DMS53 (cell line): ENCODE data around the gene EPB41L5.
"Not testable (repeated sequence)": the region's sequence is repeated elsewhere in the genome, so short reads cannot be mapped to it uniquely, and the experiment has no call there.

Source experiments
- DNase-seq: peaks from one replicate; lab custom pipeline; 2025; lab: John Stamatoyannopoulos, UW

The EPB41L5 gene

DNA sequence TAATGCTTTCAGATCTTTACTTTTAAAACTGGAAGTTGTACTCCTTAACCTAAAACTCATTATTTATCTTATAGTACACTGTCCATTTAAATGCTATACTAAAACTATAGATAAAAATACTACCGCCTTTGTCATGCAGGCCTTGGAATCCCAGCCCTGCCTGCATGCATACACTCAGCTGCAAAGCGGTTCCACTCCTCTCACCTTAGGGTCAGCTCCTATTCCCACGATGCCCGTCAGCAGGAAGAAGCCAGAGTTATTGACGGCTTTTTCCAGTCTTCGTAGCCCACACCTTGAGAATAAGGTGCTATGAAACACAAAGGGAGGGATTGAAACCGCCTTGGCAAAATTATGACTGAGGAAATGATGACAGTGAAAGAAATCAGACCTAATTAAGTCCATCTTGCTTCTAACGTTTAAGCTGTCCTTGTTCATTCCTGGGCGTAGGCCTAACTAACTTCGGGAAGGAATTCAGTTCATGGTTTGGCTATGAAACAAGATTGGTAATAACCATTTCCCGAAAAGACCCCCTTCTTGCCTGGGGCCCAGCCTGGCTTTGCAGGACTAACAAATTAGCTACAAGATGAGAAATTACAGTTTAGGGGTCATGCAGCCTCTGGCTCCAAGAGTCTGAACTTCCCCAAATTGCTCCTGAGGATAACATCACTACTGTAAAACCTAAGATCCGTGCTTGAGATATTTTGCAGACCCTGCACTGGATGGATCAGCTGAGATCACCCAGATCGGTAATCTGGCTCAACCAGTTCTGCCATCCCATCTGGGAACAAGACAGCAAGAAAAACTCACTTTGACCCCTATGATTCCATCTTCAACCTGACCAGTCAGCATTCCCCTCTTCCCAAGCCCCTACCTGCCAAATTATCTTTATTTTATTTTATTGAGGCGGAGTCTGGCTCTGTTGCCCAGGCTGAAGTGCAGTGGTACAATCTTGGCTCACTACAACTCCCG, 17.1 kb downstream of the EPB41L5 start:
- no peak for DNase-seq

DNA sequence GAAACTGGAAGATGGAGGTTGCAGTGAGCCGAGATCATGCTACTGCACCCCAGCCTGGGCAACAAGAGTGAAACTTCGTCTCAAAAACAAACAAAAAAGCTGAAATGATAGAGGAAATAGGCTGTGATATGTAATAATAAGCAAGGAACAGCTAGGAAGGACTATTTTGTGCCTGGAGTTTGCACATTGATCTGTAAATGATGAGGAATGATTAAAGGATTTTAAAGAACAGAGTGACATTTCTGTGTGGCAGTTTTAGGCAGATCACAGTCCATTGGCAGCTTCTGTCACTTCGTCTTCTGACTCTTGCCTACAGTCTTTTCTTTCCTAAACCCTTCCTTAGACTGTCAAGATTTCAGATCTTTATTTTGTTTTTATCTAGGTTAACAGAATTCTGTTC, 19.4 kb downstream of the EPB41L5 start:
- DNase-seq, result no peak

DNA sequence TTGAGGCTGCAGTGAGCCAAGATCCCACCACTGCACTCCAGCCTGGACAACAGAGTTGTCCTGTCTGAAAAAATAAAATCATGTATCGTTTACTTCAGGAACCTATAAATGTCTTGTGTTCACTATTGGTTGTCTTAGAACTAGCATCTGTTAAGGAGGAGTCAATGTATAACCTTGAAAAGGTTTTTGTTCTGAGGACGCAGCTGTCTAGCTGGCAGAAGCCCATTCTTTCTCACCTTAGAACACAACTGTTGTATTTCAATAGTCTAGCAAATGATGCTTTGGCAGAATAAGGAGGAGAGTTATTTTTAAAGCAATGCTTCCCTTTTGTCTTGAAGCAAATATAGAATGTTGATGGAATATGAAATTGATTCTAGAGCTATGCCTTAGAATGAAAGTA, 21.1 kb downstream of the EPB41L5 start:
- no peak for DNase-seq

DNA sequence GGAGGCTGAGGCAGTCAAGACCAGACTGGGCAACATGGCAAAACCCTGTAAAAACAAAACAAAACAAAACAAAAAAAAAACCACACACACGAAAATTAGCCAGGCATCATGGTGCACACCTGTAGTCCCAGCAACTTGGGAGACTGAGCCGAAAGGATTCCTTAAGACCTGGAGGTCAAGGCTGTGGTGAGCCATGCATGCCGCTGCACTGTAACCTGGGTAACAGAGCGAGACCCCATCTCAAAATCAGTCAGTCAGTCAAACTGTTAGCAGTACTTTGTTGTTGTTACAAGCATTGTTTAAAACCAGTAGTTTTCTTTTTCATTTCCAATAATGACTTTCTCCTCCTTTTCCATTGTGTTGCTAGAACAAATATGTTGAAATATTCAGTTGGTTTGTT, 21.7 kb downstream of the EPB41L5 start:
- no peak for DNase-seq

DNA sequence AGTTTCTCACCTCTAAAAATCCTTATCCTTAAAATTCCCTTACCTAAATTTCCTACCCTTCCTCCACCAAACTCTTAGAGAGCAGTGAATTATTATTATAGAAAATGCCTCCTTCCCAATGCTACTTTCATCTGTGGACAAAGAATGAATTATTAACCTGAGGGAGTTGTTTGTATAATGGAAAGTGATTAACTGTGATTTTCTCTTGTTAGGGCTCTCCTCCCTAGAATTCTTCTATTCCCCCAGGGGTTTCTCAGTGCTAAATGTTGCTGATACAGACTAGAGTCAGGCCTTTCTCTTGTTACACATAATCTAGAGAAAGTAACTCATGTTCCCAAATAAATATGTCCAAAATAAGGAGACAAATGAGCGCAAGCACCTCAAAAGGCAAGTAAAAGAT, 23.3 kb downstream of the EPB41L5 start:
- no peak for DNase-seq

DNA sequence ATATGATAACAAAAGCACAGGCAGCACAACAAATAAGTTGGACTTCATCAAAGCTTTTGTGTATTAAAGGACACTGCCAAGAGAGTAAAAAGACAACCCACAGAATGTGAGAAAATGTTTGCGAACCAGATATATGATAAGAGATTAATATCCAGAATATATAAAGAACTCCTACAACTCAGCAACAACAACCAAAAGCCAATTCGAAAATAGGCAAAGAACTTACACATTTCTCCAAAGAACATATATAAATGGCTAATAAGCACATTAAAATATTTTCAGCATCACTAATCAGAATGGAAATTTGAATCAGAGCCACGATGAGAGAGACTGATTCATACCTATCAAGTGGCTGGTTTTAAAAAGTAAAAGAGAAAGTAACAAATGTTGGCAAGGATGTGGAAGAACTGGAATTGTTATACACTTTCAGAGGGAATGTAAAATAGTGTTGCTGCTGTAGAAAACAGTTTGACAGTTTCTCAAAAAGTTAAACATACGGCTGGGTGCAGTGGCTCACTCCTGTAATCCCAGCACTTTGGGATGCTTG, 25.2 kb downstream of the EPB41L5 start:
- DNase-seq, result no peak

DNA sequence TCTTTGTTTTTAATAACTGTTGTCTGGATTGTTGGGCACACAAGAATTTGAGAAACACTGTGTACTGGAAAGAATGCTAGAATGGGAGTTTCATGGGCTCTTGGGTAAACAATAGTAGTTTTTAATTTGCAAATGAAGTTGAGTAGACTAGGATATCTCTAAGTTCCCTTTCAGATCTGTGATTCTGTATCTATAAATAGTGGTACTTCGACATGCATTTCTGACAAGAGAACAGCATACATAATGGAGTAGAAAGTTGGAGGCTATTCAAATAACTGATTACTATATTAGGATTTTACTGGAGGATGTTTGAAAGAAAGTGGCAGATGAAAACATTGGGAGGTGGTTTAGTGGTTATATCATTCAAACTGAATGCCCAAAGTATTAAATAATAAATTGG, 29.5 kb downstream of the EPB41L5 start:
- no peak for DNase-seq

DNA sequence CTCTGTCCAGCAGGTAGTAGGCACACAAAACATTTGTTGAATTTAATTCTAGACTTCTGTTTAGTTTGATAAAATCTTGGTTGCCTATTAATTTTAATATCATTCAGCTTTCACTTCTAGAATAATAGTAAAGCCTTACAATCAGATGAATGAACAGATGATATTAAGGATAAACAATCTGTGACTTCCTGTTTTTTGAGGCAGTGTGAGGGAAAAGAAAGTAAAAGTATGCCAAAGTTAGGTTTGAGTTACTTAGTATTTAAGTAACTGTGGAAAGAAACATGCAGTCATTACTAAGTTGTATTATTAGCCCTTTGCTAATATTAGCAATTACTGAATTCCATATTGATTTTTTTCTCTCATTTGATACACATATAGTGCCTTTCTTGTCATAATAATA, 31.5 kb downstream of the EPB41L5 start:
- no peak for DNase-seq

DNA sequence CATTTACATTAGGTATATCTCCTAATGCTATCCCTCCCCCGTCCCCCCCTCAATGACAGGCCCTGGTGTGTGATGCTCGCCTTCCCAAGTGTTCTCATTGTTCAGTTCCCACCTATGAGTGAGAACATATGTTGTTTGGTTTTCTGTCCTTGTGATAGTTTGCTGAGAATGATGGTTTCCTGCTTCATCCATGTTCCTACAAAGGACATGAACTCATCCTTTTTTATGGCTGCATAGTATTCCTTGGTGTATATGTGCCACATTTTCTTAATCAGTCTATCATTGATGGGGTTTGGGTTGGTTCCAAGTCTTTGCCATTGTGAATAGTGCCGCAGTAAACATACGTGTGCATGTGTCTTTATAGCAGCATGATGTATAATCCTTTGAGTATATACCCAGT, 32.9 kb downstream of the EPB41L5 start:
- not testable (repeated sequence) for DNase-seq

DNA sequence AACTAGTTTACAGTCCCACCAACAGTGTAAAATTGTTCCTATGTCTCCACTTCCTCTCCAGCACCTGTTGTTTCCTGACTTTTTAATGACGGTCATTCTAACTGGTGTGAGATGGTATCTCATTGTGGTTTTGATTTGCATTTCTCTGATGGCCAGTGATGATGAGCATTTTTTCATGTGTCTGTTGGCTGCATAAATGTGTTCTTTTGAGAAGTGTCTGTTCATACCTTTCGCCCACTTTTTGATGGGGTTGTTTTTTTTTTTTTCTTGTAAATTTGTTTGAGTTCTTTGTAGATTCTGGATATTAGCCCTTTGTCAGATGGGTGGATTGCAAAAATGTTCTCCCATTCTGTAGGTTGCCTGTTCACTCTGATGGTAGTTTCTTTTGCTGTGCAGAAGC, 33.4 kb downstream of the EPB41L5 start:
- DNase-seq, result not testable (repeated sequence)

DNA sequence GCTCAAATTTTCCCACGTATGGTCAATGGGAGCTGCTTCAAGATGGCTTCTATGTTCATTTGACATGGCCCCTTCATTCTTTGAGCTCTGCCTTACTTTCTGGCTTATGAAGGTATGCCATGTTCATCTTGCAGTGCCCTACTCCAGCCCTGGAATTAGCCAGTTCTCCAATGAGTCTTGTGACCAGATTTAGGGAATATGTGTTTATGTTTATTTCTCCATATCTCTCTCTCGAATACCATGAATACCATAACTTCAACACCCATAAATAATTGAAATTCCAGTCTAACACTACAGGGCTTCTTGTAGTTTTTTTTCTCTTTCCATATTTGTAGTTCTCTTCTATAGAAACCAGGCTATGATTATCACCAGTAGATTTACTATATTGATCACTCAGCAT, 39.7 kb downstream of the EPB41L5 start:
- no peak for DNase-seq

DNA sequence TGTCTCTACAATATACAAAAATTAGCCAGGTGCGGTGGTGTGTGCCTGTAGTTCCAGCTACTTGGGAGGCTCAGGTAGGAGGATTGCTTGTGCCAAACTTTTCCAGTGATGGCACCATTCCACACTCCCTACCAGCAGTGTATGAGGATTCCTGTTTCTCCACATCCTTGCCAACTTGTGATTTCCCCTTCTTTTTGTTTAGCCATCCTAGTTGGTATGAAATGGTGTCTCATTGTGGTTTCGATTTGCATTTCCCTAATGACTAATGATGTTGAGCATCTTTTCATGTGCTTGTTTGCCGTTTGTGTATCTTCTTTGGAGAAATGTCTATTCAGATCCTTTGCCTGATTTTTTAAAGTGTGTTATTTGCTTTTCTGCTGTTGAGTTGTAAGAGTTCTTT, 41.0 kb downstream of the EPB41L5 start:
- no peak for DNase-seq

DNA sequence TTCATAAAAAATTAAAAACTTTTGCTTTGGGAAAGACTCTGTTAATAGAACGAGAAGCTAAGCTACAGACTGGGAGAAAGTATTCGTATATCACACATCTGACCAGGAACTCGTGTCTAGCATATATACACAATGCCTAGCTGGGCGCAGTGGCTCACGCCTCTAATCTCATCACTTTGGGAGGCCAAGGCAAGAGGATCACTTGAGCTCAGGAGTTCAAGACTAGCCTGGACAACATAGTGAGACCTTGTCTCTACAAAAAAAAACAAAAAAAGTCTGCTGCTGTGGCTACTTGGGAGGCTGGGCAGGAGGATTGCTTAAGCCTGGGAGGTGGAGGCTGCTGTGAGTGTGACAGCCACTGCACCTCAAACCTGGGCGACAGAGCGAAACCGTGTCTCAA, 46.6 kb downstream of the EPB41L5 start:
- no peak for DNase-seq

DNA sequence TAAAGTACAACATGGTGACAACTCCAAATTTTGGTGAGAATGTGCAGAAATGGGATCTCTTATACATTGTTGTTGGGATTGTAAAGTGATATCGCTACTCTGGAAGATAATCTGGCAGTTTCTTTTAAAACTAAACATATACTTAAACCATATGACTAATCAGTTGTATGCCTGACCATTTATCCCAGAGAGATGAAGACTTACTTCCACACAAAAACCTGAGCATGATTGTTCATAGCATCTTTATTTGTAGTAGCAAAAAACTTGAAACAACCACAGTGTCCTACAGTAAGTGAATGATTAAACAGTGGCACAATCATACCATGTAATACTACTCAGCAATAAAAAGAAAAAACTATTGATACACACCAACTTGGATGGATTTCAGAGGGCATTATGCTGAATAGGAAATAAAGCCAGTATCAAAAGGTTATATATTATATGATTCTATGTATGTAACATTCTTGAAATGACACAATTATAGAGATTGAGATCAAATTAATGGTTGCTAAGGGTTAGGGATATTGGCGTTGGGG, 47.3 kb downstream of the EPB41L5 start:
- DNase-seq, result no peak

DNA sequence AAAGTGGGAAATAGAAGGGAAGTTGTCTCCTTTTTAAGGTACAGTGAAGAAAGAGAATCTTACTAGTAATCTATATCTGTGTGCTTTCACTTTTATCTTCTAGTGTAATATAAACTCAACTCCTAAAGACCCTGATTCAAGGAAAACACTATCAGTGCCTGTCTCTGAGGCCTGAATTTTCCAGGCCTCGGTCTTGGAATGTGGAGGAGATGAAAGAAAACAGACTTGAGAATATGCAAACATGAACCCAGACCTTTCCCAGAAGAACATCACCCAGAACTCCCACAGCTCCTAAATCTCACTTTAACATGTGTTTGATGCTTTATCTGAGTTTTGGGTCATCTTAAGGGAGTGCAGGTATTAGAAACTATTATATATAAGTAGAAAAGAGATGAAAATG, 51.8 kb downstream of the EPB41L5 start:
- DNase-seq, result no peak

DNA sequence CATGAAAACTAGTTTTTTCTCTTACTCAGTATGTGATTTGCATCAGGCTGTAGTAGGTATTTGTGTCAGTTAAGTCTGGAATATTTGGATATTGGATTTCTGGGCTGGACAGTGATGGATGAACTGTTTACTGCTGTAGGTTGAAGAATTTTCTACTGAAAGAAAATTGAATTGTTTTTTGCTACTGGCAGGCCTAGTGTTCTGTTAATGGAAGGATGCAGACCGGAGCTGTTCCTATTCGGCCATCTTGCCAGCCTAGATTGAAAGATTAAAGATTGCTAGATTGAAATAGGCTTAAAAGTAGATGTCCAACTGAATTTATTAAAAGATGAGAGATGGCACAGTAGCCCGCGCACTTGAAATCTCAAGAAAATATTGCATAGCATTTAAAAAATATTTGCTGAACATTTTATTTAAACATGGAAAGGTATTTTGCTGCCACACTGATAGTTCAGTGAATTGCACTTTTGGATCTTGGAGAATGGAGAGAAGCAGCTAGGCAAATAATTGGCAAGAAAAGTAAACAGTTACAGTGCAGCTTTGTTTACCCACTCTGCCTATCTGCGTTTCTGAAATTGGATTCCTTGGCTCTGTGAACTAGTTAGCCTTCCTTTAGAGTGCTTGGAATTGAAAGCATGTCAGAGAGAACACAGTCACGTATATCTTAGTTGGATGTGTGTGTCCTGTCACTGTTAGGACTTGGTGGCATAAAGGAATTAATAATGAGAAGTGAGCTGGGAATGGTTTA, 54.1 kb downstream of the EPB41L5 start:
- peak; percentile 90 for DNase-seq

DNA sequence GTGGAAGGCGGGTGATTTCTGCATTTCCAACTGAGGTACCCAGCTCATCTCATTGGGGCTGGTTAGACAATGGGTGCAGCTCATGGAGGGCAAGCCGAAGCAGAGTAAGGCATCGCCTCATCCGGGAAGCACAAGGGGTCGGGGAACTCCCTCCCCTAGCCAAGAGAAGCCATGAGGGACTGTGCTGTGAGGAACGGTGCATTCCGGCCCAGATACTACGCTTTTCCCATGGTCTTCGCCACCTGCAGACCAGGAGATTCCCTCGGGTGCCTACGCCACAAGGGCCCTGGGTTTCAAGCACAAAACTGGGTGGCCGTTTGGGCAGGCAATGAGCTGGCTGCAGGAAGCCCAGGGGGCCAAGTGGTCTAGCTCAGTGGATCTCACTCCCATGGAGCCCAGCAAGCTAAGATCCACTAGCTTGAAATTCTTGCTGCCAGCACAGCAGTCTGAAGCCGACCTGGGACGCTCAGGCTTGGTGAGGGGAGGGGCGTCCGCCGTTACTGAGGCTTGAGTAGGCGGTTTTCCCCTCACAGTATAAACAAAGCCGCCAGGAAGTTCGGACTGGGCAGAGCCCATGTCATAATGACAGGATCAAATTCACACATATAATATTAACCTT, 55.3 kb downstream of the EPB41L5 start:
- DNase-seq, result peak; percentile 65

DNA sequence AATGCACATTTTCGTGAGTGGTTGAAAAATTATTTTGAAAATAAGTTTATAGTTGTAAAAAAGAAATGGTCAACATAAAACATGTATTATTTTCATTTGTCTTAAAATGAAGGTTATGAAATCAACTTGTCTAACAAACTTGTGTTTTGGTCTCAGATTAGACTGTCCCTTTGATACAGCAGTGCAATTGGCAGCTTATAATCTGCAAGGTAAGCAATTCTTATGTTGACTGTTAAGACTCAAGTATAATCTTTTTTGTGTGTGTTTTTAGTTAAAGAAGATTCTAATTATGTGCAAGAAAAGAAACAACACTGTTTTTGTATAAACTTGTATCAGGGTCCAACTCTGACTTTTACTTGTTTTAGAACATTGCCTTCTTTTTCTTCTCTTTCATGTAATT, 62.7 kb downstream of the EPB41L5 start:
- no peak for DNase-seq

DNA sequence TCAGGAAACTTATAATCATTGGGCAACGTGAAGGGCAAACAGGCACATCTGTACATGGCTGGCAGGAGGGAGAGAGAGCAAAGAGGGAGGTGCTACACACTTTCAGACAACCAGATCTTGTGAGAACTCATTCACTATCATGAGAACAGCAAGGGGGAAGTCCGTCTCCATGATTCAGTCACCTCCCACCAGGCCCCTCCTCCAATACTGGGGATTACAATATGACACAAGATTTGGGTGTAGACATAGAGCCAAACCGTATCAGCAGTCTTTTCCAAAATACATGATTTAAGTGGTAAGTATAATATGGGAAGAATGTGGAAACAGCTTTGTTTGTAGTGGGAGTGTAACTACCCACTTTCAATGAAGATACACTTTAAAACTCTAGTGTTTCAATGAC, 65.0 kb downstream of the EPB41L5 start:
- no peak for DNase-seq

DNA sequence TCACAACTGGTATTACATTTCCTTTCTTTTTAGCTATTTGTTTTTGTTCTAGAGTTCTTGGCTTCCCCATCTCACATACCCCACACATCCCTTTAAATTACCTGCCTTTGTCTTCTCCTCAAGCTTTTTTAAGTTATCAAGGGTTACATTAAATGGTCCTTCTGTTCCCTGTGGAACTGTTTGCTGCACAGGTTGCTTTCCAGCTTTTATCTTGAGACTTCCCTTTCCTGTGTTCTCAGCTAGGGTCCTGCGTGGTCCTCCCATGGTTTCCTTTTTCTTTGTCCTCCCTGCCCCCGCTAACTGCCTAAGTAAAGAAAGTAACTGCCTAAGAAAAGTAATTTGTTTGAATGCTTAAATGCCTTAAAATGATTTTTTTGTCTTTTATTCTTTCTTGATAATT, 66.8 kb downstream of the EPB41L5 start:
- no peak for DNase-seq

DNA sequence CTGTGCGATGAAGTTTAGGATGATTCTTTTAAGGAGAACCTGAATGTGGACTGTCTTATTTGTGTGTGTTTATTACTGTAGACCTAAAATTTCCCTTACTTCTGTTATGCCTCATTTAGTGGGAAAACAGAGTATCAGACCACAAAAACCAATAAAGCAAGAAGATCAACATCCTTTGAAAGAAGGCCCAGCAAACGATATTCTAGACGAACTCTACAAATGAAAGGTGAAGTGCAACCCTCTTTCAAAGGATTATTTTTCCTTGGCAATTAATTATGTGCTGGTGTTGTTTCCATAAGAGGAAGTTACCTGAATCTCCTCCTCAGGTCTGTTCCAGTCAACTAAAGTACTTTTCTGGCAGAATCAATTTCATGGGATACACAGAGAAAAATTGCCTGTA, 78.6 kb downstream of the EPB41L5 start:
- no peak for DNase-seq

DNA sequence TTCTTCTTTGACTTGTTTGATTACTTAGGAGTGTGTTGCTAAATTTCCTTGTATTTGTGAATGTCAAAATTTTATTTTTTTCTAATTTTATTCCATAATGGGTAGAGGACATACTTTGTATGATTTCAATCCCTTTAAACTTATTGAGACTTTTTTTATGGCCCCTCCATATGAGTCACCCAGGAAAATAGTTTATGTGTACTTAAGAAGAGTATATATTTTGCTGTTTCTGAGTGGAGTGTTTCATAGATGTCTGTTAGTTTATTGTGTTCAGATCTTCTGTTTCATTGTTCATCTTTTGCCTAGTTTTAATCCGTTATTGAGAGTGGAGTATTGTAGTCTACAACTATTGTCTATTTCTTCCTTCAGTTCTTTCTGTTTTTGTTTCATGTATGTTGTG, 81.9 kb downstream of the EPB41L5 start:
- no peak for DNase-seq
